Measurements from ENCODE around the gene CSNK2B. TPM values are rescaled to one million over a fixed set of nuclear protein-coding genes. Genes with fewer than 3 reads are reported as not detected.

CSNK2B gene
- total and polyA plus RNA-seq, 9 of the 15 experiments (the other 6 are each of a cell fraction or from before 2014, with no cell fraction given), result 120 to 1,126 (median 529) TPM

DNA sequence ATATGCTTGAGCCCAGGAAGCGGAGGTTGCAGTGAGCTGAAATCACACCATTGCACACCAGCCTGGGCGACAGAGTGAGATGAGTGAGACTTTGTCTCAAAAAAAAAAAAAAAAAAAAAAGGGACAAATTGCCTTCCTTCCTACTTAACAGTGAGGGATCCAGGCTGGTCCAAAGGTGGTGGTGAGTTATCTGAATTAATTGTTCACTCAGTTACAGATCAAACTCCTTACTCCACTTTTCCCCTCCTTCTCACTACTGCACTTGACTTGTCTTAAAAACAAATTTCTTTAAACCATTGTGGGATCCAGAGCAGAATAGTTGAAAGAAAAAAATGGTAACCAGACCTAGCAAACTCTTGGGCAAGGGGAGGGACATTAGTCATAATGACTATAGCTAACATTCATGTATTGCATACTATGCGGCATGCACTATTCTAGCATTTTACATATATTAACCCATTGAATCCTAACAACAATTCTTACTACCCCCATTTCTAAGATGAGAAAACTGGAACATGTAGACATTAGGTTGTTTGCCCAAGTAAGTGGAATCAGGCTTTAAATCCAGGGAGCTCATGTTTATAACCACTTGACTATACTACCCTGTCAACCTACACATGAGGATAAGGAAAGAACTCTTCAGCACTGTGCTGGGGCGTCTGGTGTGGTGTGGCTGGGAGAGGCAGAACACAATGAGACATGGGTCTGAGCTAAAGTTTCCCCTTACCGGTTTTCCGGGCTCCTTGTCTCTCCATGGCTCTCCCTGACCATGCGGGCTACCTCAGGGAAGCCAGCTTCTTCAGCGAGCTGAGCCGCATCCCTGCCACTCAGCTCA is 2.5 kb upstream of the CSNK2B start (continued):
- TF ChIP-seq, protein P1, sequence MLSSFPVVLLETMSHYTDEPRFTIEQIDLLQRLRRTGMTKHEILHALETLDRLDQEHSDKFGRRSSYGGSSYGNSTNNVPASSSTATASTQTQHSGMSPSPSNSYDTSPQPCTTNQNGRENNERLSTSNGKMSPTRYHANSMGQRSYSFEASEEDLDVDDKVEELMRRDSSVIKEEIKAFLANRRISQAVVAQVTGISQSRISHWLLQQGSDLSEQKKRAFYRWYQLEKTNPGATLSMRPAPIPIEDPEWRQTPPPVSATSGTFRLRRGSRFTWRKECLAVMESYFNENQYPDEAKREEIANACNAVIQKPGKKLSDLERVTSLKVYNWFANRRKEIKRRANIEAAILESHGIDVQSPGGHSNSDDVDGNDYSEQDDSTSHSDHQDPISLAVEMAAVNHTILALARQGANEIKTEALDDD (IDR thresholded peaks at IDR 0.05), result peak; percentile 71
- TF ChIP-seq XRCC4 (IDR thresholded peaks at IDR 0.05; ENCODE audit: extremely low read depth, insufficient read depth, insufficient read length) (no peak), PPARD (CRISPR knock-in tag; IDR thresholded peaks at IDR 0.05) (no peak), ETV1 (tag; conservative IDR thresholded peaks at IDR 0.05; ENCODE audit: low read depth) (no peak)
- TF ChIP-seq, protein P2, sequence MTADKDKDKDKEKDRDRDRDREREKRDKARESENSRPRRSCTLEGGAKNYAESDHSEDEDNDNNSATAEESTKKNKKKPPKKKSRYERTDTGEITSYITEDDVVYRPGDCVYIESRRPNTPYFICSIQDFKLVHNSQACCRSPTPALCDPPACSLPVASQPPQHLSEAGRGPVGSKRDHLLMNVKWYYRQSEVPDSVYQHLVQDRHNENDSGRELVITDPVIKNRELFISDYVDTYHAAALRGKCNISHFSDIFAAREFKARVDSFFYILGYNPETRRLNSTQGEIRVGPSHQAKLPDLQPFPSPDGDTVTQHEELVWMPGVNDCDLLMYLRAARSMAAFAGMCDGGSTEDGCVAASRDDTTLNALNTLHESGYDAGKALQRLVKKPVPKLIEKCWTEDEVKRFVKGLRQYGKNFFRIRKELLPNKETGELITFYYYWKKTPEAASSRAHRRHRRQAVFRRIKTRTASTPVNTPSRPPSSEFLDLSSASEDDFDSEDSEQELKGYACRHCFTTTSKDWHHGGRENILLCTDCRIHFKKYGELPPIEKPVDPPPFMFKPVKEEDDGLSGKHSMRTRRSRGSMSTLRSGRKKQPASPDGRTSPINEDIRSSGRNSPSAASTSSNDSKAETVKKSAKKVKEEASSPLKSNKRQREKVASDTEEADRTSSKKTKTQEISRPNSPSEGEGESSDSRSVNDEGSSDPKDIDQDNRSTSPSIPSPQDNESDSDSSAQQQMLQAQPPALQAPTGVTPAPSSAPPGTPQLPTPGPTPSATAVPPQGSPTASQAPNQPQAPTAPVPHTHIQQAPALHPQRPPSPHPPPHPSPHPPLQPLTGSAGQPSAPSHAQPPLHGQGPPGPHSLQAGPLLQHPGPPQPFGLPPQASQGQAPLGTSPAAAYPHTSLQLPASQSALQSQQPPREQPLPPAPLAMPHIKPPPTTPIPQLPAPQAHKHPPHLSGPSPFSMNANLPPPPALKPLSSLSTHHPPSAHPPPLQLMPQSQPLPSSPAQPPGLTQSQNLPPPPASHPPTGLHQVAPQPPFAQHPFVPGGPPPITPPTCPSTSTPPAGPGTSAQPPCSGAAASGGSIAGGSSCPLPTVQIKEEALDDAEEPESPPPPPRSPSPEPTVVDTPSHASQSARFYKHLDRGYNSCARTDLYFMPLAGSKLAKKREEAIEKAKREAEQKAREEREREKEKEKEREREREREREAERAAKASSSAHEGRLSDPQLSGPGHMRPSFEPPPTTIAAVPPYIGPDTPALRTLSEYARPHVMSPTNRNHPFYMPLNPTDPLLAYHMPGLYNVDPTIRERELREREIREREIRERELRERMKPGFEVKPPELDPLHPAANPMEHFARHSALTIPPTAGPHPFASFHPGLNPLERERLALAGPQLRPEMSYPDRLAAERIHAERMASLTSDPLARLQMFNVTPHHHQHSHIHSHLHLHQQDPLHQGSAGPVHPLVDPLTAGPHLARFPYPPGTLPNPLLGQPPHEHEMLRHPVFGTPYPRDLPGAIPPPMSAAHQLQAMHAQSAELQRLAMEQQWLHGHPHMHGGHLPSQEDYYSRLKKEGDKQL (CRISPR knock-in tag; IDR thresholded peaks at IDR 0.05; ENCODE audit: borderline replicate concordance), result peak; percentile 85; the same call in 1 of the 2 replicates
